Heart right ventricle (tissue), 16 donors: ENCODE results near the gene CCDC106. TPM values are rescaled to one million over a fixed set of nuclear protein-coding genes. Genes with fewer than 3 reads are reported as not detected.

ENCODE experiments used
- ATAC-seq, 8 donors: fragments of 200-7000 bp; cut with Tn5 transposase; one replicate each; pipeline ENCODE4 v1.9.1; 2020; ENCODE audit warnings: mild to moderate bottlenecking in 8 of 8, moderate library complexity in 8 of 8, moderate number of reproducible peaks in 1 of 8
- DNase-seq, 2 donors: peaks; one replicate each; pipeline ENCODE4 v3.0.0-alpha.2; 2020
- H3K27ac ChIP-seq, 10 donors: fragments of 200-600 bp; sonication (generic) in 2 of 10; one replicate each; pipeline versions ENCODE4 v1.5.0 to v1.8.0; 2020 to 2022; ENCODE audit warnings: mild to moderate bottlenecking in 3 of 10
- H3K27me3 ChIP-seq, 7 donors: fragments of 200-600 bp; one replicate each; pipeline ENCODE4 v1.8.0; 2021 to 2022; ENCODE audit warnings: mild to moderate bottlenecking in 2 of 7
- H3K36me3 ChIP-seq, 9 donors: fragments of 200-600 bp; sonication (generic) in 1 of 9; one replicate each; pipeline versions ENCODE4 v1.5.0 to v1.8.0; 2020 to 2022; ENCODE audit warnings: mild to moderate bottlenecking in 2 of 9
- H3K4me1 ChIP-seq, 9 donors: fragments of 200-600 bp; sonication (generic) in 1 of 9; one replicate each; pipeline versions ENCODE4 v1.5.0 to v1.8.0; 2020 to 2022; ENCODE audit warnings: mild to moderate bottlenecking in 4 of 9
- H3K4me3 ChIP-seq, 10 donors: fragments of 200-600 bp; sonication (generic) in 2 of 10; one replicate each; pipeline versions ENCODE4 v1.5.0 to v1.8.0; 2020 to 2022; ENCODE audit warnings: mild to moderate bottlenecking in 7 of 10, moderate library complexity in 2 of 10
- H3K9me3 ChIP-seq, 11 donors: fragments of 200-600 bp in 10 of 11; sonication (generic) in 2 of 11; one replicate each; pipeline versions ENCODE4 v1.5.0 to v1.8.0; 2013 to 2022; ENCODE audit warnings: mild to moderate bottlenecking in 2 of 11, control low read depth in 1 of 11, moderate library complexity in 1 of 11
- WGBS, 2 donors: extraction: QIAGEN DNeasy Blood & Tissue Kit; methylation state at CpG; one replicate each; pipeline ENCODE4 v1.1.7; 2013; ENCODE audit warnings: inconsistent platforms in 1 of 2; 5-methylcytosine and 5-hydroxymethylcytosine counted together
- intact Hi-C, 10 donors: fragments of 100-400 bp; cut with DNase I; formaldehyde crosslinking; loops; one replicate each; pipeline versions ENCODE4 v1.11.1 to v1.14.2; 2022
- polyA plus RNA-seq, 2 donors: library from polyadenylated mRNA; stranded (reverse); fragments of 200-250 nt; gene quantifications; one replicate each; pipeline ENCODE4 v1.2.3, GENCODE V29; 2013
- total RNA-seq, 10 donors: library from RNA; stranded (reverse); fragmentation: NEBNext Ultra II Directional in 3 of 10; extraction: Animal tissue kit (Norgen Biotek cat#: 25700) in 3 of 10; gene quantifications; one replicate each; pipeline versions ENCODE4 v1.2.1 to v1.2.4, GENCODE V29; 2021 to 2023
- TF ChIP-seq, protein P1 (sequence below), 9 donors: fragments of 200-600 bp; sonication (generic) in 2 of 9; IDR thresholded peaks; one replicate each; pipeline versions ENCODE4 v1.5.0 to v1.8.0; 2021 to 2022; ENCODE audit warnings: antibody characterized with exemption in 9 of 9, mild to moderate bottlenecking in 5 of 9, moderate library complexity in 1 of 9
- donor health status: Arrhythmogenic right ventricular cardiomyopathy.
- donor health status: ischemic (EF 13 %, LVEDD 7.1; RV severe dilation, severe dysfunction).
- donor health status: healthy with polysubstance abuse.
- donor health status: DM: no; HTN: yes; CAD: no.
- donor health status: DM: no; HTN: no; CAD: no.
- donor health status: ischemic (EF 25% LVEDD 6.9; RV normal size, moderate dysfunction).
- donor health status: ischemic (EF 25% LVEDD 5.7; RV mildly dilated, moderate dysfunction).
- donor health status: healthy.
- donor health status: DM: yes; HTN: yes; CAD: no.
- donor health status: Ischemic cardiomyopathy.
- donor health status: ischemic (EF 35%, LVEDD 5.7; RV mildly dilated, moderate dysfunction).
- donor health status: nonischemic (EF 11% LVEDD 7.7; RV severe dilation, severe dysfunction).
- donor health status: DM: yes; HTN: yes; CAD: no.
- donor health status: PGD.
- donor health status: ischemic (EF 29% LVEDD 5.4; RV normal size, mild dysfunction).
- donor health status: nonischemic (EF 23%, LVEDD 6.1; RV moderate dilation, normal function).

Gene CCDC106
- total and polyA plus RNA-seq, 12 donors: 12.1 to 29.6 (median 14.4) TPM

DNA sequence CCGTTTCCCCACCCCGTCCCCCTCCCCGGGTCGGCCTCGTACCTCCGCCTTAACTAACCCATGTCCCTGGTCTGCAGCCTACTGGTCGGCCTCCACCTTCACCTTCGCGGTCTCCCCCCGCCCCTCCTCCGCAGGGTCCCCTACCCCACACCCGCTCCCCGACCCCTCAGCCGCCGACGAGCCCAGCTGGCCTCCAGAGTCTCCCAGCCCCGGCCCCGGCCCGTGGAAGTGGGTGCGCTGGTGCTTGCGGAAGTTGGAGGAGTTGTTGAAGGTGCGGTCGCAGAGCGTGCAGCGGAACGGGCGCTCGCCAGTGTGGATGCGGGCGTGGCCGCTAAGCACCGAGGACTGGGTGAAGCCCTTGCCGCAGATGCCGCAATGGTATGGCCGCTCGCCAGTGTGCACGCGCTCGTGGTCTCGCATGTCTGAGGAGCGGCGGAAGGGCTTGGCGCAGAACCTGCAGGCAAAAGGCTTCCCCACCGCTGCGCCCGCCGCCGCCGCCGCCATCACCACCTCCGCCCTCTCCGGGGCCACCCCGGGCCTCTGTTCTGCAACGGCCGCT lies 26.3 kb upstream of the CCDC106 start:
- Histone ChIP-seq H3K27me3 (no peaks in the 10 kb centered on the region), H3K4me1 (peaks cover 5 to 52% (median 15%) of the 10 kb centered on the region in 9 donors), H3K36me3 (peaks cover 0 to 35% (median 8%) of the 10 kb centered on the region in 9 donors), H3K27ac (peak overlapping the region in 1 of 10 donors; percentile 94), H3K9me3 (no peaks in the 10 kb centered on the region), H3K4me3 (no peak overlapping the region)
- intact Hi-C loops: no loop called here
- TF ChIP-seq, protein P1, sequence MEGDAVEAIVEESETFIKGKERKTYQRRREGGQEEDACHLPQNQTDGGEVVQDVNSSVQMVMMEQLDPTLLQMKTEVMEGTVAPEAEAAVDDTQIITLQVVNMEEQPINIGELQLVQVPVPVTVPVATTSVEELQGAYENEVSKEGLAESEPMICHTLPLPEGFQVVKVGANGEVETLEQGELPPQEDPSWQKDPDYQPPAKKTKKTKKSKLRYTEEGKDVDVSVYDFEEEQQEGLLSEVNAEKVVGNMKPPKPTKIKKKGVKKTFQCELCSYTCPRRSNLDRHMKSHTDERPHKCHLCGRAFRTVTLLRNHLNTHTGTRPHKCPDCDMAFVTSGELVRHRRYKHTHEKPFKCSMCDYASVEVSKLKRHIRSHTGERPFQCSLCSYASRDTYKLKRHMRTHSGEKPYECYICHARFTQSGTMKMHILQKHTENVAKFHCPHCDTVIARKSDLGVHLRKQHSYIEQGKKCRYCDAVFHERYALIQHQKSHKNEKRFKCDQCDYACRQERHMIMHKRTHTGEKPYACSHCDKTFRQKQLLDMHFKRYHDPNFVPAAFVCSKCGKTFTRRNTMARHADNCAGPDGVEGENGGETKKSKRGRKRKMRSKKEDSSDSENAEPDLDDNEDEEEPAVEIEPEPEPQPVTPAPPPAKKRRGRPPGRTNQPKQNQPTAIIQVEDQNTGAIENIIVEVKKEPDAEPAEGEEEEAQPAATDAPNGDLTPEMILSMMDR (IDR thresholded peaks at IDR 0.05): no peak
- DNase-seq (peak in 1 of 2 donors; percentile 27), ATAC-seq (peak in 1 of 8 donors; percentile 3)
- 95 to 96% methylated on average over 55 of the region's 55 CpGs for WGBS, 2 donors

DNA sequence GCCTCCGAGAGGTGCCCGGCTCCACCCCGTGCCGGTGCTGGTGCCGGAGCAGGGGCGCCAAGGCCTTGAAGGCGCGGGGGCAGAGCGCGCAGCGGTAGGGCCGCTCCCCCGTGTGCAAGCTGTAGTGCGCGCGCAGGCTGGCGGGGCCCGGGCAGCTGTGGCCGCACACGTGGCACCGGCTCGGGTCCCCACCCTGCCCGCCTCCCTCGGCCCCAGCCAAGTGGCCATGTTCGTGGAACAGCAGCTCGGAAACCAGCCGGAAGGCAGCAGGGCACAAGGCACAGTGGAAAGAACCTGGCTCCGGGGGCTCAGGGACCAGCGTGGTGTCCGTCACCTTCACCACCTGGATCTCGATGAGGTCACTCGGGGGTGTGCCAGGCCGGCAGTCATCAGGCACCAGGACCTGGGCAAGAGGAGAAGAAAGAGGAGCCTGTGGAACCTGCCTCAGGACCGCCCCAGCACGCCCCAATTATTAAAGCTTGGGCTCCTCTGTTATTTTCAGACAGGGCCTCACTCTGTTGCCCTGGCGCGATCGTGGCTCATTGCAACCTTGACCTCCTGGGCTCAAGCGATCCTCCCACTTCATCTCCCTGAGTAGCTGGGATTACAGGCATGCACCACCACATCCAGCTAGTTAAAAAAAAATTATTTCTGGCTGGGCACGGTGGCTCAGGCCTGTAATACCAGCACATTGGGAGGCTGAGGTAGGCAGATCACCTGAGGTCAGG lies 25.6 kb upstream of the CCDC106 start:
- ATAC-seq (peak in 1 of 8 donors; percentile 8), DNase-seq (no peak)
- Histone ChIP-seq H3K27ac (peak overlapping the region in 4 of 10 donors; percentile 7 to 94 (median 52)), H3K9me3 (no peaks in the 10 kb centered on the region), H3K4me1 (peaks cover 5 to 52% (median 15%) of the 10 kb centered on the region in 9 donors), H3K27me3 (no peaks in the 10 kb centered on the region), H3K36me3 (peaks cover 0 to 28% (median 8%) of the 10 kb centered on the region in 9 donors), H3K4me3 (no peak overlapping the region)
- TF ChIP-seq, protein P1 (IDR thresholded peaks at IDR 0.05): no peak
- intact Hi-C loops: no loop called here
- WGBS, 2 donors: 91 to 93% methylated on average over 40 of the region's 40 CpGs

DNA sequence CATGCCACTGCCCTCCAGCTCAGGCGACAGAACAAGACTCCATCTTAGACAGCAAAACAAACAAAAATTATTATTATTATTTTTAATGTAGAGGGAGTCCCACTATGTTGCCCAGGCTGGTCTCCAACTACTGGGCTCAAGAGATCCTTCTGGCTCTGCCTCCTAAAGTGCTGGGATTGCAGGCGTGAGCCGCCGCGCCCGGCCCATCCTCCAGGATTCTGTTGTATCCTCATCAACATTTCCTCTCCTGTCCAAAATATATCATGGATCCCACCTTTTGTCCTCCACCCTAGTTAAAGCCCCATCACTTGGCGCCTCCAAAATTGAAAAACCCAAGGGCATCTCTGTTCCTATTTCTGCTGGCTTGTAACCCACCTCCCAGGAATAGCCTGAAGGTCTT lies 24.9 kb upstream of the CCDC106 start:
- Histone ChIP-seq H3K9me3 (no peaks in the 10 kb centered on the region), H3K27me3 (no peaks in the 10 kb centered on the region), H3K4me3 (no peak overlapping the region), H3K27ac (peak overlapping the region; percentile 0 to 95 (median 91)), H3K4me1 (peaks cover 5 to 52% (median 15%) of the 10 kb centered on the region in 9 donors), H3K36me3 (peaks cover 0 to 21% (median 7%) of the 10 kb centered on the region in 9 donors)
- DNase-seq (no peak), ATAC-seq (no peak)
- TF ChIP-seq, protein P1 (IDR thresholded peaks at IDR 0.05): no peak
- 96 to 98% methylated on average over 7 of the region's 7 CpGs for WGBS, 2 donors
- intact Hi-C loops: no loop called here

DNA sequence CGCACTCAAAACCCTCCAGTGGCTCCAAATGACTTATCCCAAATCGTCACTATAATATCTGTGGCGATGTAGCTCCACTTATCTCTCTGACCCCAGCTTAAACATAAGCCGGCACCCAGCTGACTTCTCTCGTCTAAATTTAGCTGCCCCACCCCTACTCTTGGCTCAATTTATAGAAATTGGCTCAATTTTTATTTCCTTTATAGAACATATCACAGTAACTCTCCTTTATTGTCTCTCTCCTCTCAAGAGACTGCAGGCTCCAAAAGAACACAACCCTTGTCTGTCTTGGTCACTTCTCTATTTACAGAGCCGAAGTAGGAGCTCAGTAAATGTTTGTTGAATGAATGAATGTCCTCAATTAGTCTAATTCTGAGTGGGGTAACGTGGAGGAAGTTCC lies 24.5 kb upstream of the CCDC106 start:
- ATAC-seq: no peak
- intact Hi-C loops: no loop called here
- Histone ChIP-seq H3K27ac (peak overlapping the region; percentile 0 to 95 (median 91)), H3K27me3 (no peaks in the 10 kb centered on the region), H3K4me3 (peak overlapping the region in 8 of 10 donors; percentile 2 to 63 (median 59)), H3K36me3 (peaks cover 0 to 19% (median 7%) of the 10 kb centered on the region in 9 donors), H3K4me1 (peaks cover 5 to 52% (median 15%) of the 10 kb centered on the region in 9 donors), H3K9me3 (no peaks in the 10 kb centered on the region)
- TF ChIP-seq, protein P1 (IDR thresholded peaks at IDR 0.05): no peak
- 32 to 36% methylated on average over 7 of the region's 7 CpGs for WGBS, 2 donors
- DNase-seq: no peak
